GM12878 (cell line): ENCODE results near the gene EDC4. TPM values are rescaled to one million over a fixed set of nuclear protein-coding genes. Genes with fewer than 3 reads are reported as not detected.

ENCODE experiments used
- ATAC-seq: fragments of 200-7000 bp; cut with Tn5 transposase; 3 replicates; pipeline ENCODE4 v1.9.1; 2020; ENCODE audit warnings: mild to moderate bottlenecking, moderate library complexity
- BruUV-seq: library from RNA; stranded (reverse); fragments of 400-500 nt; replicated peaks from 2 replicates; lab custom pipeline; 2021; lab: Mats Ljungman, UMichigan
- CTCF ChIA-PET: fragments of 300-600 bp; sonication (Branson Sonifier 250); formaldehyde crosslinking; extraction: SDS; loops from one replicate; lab custom pipeline; 2021; ENCODE audit warnings: inconsistent platforms; lab: Yijun Ruan, JAX
- POLR2A ChIA-PET: fragments of 350-600 bp; formaldehyde crosslinking; extraction: SDS; loops from one replicate; lab custom pipeline; 2021; ENCODE audit warnings: inconsistent platforms; lab: Charles Lee
- RAD21 ChIA-PET: fragments of 300-600 bp; sonication (Branson Sonifier 250); formaldehyde crosslinking; loops from one replicate; lab custom pipeline; 2023; ENCODE audit warnings: antibody characterized with exemption; ENCODE audit not compliant: unreplicated experiment; lab: Charles Lee
- SMC1A ChIA-PET: fragments of 300-600 bp; sonication (Branson Sonifier 250); formaldehyde crosslinking; loops from one replicate; lab custom pipeline; 2023; ENCODE audit not compliant: unreplicated experiment, uncharacterized antibody; lab: Charles Lee
- DNase-seq: peaks from one replicate; pipeline ENCODE4 v3.0.0-alpha.2; 2011; ENCODE audit warnings: low read depth, low spot score
- FAIRE-seq: peaks from 3 replicates; lab custom pipeline; 2011; peaks lifted over from hg19 to GRCh38; lab: Jason Lieb, UNC
- H2AFZ ChIP-seq: 2 replicates; pipeline ENCODE4 v1.6.0; 2011; ENCODE audit warnings: low read depth, low read length, control low read depth; ENCODE audit not compliant: control insufficient read depth
- H3K27ac ChIP-seq: 2 replicates; pipeline ENCODE4 v1.5.1; 2011; ENCODE audit warnings: control low read depth; ENCODE audit not compliant: control insufficient read depth, insufficient read depth
- H3K27me3 ChIP-seq, 2 experiments: replicated peaks in 1 of 2; 2 replicates each; pipeline versions ENCODE4 v1.6.0 to v1.6.1; 2011; ENCODE audit warnings: low read length in 1 of 2; ENCODE audit not compliant: control insufficient read depth in 2 of 2, insufficient read depth in 2 of 2
- H3K36me3 ChIP-seq, 2 experiments: 2 replicates each; pipeline ENCODE4 v1.5.1; 2011; ENCODE audit warnings: low read length in 1 of 2; ENCODE audit not compliant: control insufficient read depth in 2 of 2, insufficient read depth in 2 of 2
- H3K4me1 ChIP-seq: 2 replicates; pipeline ENCODE4 v1.6.1; 2011; ENCODE audit warnings: mild to moderate bottlenecking, low read length, moderate library complexity, mixed read lengths; ENCODE audit not compliant: control insufficient read depth, insufficient read depth
- H3K4me2 ChIP-seq: 2 replicates; pipeline ENCODE4 v1.6.0; 2011; ENCODE audit warnings: control low read depth; ENCODE audit not compliant: control insufficient read depth, insufficient read depth
- H3K4me3 ChIP-seq: fragments of 200-600 bp; sonication (generic); 2 replicates; pipeline ENCODE4 v1.5.1; 2016
- H3K79me2 ChIP-seq: 2 replicates; pipeline ENCODE4 v1.6.0; 2011; ENCODE audit warnings: low read length; ENCODE audit not compliant: control insufficient read depth, insufficient read depth
- H3K9ac ChIP-seq: 2 replicates; pipeline ENCODE4 v1.8.0; 2011; ENCODE audit warnings: low read length, control low read depth, mixed read lengths; ENCODE audit not compliant: control insufficient read depth, insufficient read depth
- H3K9me3 ChIP-seq: replicated peaks from 3 replicates; pipeline ENCODE4 v1.5.1; 2011; ENCODE audit warnings: mild to moderate bottlenecking, low read length; ENCODE audit not compliant: control insufficient read depth, insufficient read depth
- H4K20me1 ChIP-seq: 2 replicates; pipeline ENCODE4 v1.6.0; 2011; ENCODE audit not compliant: control insufficient read depth, insufficient read depth
- BCL11A ChIP-seq: IDR thresholded peaks from 2 replicates; pipeline ENCODE4 v1.6.1; 2011; ENCODE audit warnings: low read depth, low read length
- BMI1 ChIP-seq: fragments of 450-650 bp; IDR thresholded peaks from 2 replicates; pipeline ENCODE4 v1.6.1; 2016; ENCODE audit warnings: mild to moderate bottlenecking, moderate library complexity, borderline replicate concordance
- HCFC1 ChIP-seq: fragments of 150-350 bp; IDR thresholded peaks from 2 replicates; pipeline ENCODE4 v1.6.1; 2014; ENCODE audit warnings: low read length
- JUNB ChIP-seq: IDR thresholded peaks from 2 replicates; pipeline ENCODE4 v1.6.1; 2016; ENCODE audit warnings: antibody characterized with exemption, mild to moderate bottlenecking
- RB1 ChIP-seq: fragments of 450-650 bp; formaldehyde crosslinking; IDR thresholded peaks from 2 replicates; pipeline ENCODE4 v1.6.1; 2017; ENCODE audit warnings: mild to moderate bottlenecking, borderline replicate concordance
- REST ChIP-seq: IDR thresholded peaks from 2 replicates; pipeline ENCODE4 v1.6.1; 2012; ENCODE audit warnings: mild to moderate bottlenecking, low read depth, low read length
- RUNX3 ChIP-seq: IDR thresholded peaks from 2 replicates; pipeline ENCODE4 v1.6.1; 2012; ENCODE audit warnings: low read length, inconsistent platforms
- SKIL ChIP-seq: fragments of 450-650 bp; IDR thresholded peaks from 2 replicates; pipeline ENCODE4 v1.6.1; 2017; ENCODE audit warnings: mild to moderate bottlenecking, low read depth, inconsistent platforms; ENCODE audit not compliant: poor library complexity, severe bottlenecking
- SP1 ChIP-seq: IDR thresholded peaks from one replicate; pipeline ENCODE4 v1.6.1; 2011; ENCODE audit warnings: low read depth, low read length
- TAF1 ChIP-seq: IDR thresholded peaks from 2 replicates; pipeline ENCODE4 v1.6.1; 2011; ENCODE audit warnings: mild to moderate bottlenecking, low read depth, low read length, borderline replicate concordance
- USF2 ChIP-seq: IDR thresholded peaks from 2 replicates; pipeline ENCODE4 v1.6.1; 2011; ENCODE audit warnings: low read depth, low read length, improper control_type of control experiment, borderline replicate concordance
- WGBS: methylation state at CpG from one replicate; pipeline ENCODE4 v1.1.6; 2016; ENCODE audit warnings: low lambda C conversion rate; ENCODE audit not compliant: insufficient replicate concordance, insufficient coverage; ENCODE audit errors: missing lambda C conversion rate; 5-methylcytosine and 5-hydroxymethylcytosine counted together
- in situ Hi-C: fragments of 300-500 bp; cut with MboI; formaldehyde crosslinking; loops from 9 replicates; pipeline ENCODE4 v1.14.3; 2018; ENCODE audit warnings: mixed read lengths
- intact Hi-C: fragments of 100-400 bp; cut with micrococcal nuclease; formaldehyde crosslinking; loops from one replicate; pipeline ENCODE4 v1.14.2; 2022; ENCODE audit not compliant: unreplicated experiment
- polyA plus RNA-seq, 11 experiments: library from polyadenylated mRNA; depleted of rRNA in 4 of 11; unstranded in 6 of 11; stranded (reverse) in 5 of 11; fragments of >200 nt; fragmentation: Nextera tagmentation in 4 of 11; fragmentation: Illumina TruSeq in 1 of 11; extraction: Ambion mirVana in 4 of 11; extraction: Trizol in 1 of 11; gene quantifications; 1 replicate in 1 of 11; 2 replicates in 10 of 11; pipeline versions ENCODE4 v1.2.1 to v1.2.3, GENCODE V29; 2011 to 2016; ENCODE audit warnings: inconsistent platforms in 2 of 11, missing spikeins in 2 of 11, low read depth in 1 of 11
- total RNA-seq, 4 experiments: library from RNA; depleted of rRNA in 3 of 4; stranded (reverse); fragments of >200 nt in 3 of 4; fragmentation: Illumina TruSeq in 1 of 4; extraction: Trizol in 1 of 4; gene quantifications; 2 replicates each; pipeline versions ENCODE4 v1.2.1 to v1.2.3, GENCODE V29; 2013 to 2021
- TF ChIP-seq, protein P1 (sequence below): IDR thresholded peaks from 2 replicates; pipeline ENCODE4 v1.6.1; 2011; ENCODE audit warnings: mild to moderate bottlenecking, low read depth, low read length, moderate library complexity; ENCODE audit not compliant: insufficient replicate concordance
- TF ChIP-seq, protein P2 (sequence below): fragments of 450-650 bp; IDR thresholded peaks from 2 replicates; pipeline ENCODE4 v1.6.1; 2017; ENCODE audit warnings: low read depth, mild to moderate bottlenecking, moderate library complexity

Gene EDC4
- total and polyA plus RNA-seq, 10 of the 15 experiments (the other 5 are each of a cell fraction or from before 2014, with no cell fraction given), result 1.2 to 86.0 (median 53.4) TPM

- TF ChIP-seq REST (no peak), HCFC1 (no peak)
Observed at GRCh38 chr16:67874372-67874771, 1.5 kb downstream of the EDC4 start (continued).

GRCh38 chr16:67877064-67877463, 4.2 kb downstream of the EDC4 start:
- intact Hi-C loops, result no loop called here
- ChIA-PET CTCF (no interaction called here), POLR2A (no interaction called here), SMC1A (no interaction called here), RAD21 (no interaction called here)
- no peak for ATAC-seq
- Histone ChIP-seq H3K9ac (no peak overlapping the region), H3K4me3 (no peak overlapping the region), H3K4me2 (no peak overlapping the region), H4K20me1 (peaks cover 4% of the 10 kb centered on the region), H3K79me2 (peaks cover 28% of the 10 kb centered on the region), H3K9me3 (no peaks in the 10 kb centered on the region), H2AFZ (no peak overlapping the region), H3K4me1 (peaks cover 10% of the 10 kb centered on the region), H3K27me3 (no peaks in the 10 kb centered on the region), H3K27ac (no peak overlapping the region), H3K36me3 (peaks cover 12 to 44% of the 10 kb centered on the region in 2 experiments; a peak in 3 of 4 replicates)
- DNase-seq, result no peak
- no TSS peak for BruUV-seq
- no peak for FAIRE-seq
- in situ Hi-C loops, result loop anchor here (5.0 kb wide), 1 partner anchor 165 kb away; no protein-coding TSS in a partner anchor
- 95% methylated on average over 11 of the region's 11 CpGs for WGBS
- TF ChIP-seq SKIL, result no peak
- no peak for TF ChIP-seq TAF1
- no peak for TF ChIP-seq BCL11A
- no peak for TF ChIP-seq BMI1
- no peak for TF ChIP-seq SP1
- no peak for TF ChIP-seq RUNX3
- TF ChIP-seq USF2, result no peak
- no peak for TF ChIP-seq RB1
- TF ChIP-seq, protein P1, sequence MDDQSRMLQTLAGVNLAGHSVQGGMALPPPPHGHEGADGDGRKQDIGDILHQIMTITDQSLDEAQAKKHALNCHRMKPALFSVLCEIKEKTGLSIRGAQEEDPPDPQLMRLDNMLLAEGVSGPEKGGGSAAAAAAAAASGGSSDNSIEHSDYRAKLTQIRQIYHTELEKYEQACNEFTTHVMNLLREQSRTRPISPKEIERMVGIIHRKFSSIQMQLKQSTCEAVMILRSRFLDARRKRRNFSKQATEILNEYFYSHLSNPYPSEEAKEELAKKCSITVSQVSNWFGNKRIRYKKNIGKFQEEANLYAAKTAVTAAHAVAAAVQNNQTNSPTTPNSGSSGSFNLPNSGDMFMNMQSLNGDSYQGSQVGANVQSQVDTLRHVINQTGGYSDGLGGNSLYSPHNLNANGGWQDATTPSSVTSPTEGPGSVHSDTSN, result no peak
- TF ChIP-seq JUNB, result no peak
- TF ChIP-seq, protein P2, sequence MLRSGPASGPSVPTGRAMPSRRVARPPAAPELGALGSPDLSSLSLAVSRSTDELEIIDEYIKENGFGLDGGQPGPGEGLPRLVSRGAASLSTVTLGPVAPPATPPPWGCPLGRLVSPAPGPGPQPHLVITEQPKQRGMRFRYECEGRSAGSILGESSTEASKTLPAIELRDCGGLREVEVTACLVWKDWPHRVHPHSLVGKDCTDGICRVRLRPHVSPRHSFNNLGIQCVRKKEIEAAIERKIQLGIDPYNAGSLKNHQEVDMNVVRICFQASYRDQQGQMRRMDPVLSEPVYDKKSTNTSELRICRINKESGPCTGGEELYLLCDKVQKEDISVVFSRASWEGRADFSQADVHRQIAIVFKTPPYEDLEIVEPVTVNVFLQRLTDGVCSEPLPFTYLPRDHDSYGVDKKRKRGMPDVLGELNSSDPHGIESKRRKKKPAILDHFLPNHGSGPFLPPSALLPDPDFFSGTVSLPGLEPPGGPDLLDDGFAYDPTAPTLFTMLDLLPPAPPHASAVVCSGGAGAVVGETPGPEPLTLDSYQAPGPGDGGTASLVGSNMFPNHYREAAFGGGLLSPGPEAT, result no peak
